IPS DF 6.9 (cell line): ENCODE data around the gene SPEF2.
A peak's percentile ranks its signal among the peaks of the same experiment; 100 is the strongest.

Experiments used
- DNase-seq: peaks from one replicate; pipeline ENCODE4 v3.0.0-alpha.2; 2013; ENCODE audit warnings: low read depth, low spot score
- H3K27ac ChIP-seq: one replicate; pipeline ENCODE4 v1.5.1; 2013; ENCODE audit warnings: low read length, control low read depth
- H3K27me3 ChIP-seq: 2 replicates; pipeline ENCODE4 v1.6.1; 2013; ENCODE audit warnings: mild to moderate bottlenecking, low read length; ENCODE audit not compliant: control insufficient read depth, insufficient read depth
- H3K36me3 ChIP-seq: 2 replicates; pipeline ENCODE4 v1.6.1; 2013; ENCODE audit warnings: low read length; ENCODE audit not compliant: control insufficient read depth, insufficient read depth
- H3K4me1 ChIP-seq: 2 replicates; pipeline ENCODE4 v1.6.1; 2013; ENCODE audit warnings: low read length; ENCODE audit not compliant: control insufficient read depth, insufficient read depth
- H3K4me3 ChIP-seq: 2 replicates; pipeline ENCODE4 v1.5.1; 2013; ENCODE audit warnings: mild to moderate bottlenecking, low read length
- H3K9me3 ChIP-seq: 2 replicates; pipeline ENCODE4 v1.6.1; 2013; ENCODE audit warnings: low read length, inconsistent platforms; ENCODE audit not compliant: control insufficient read depth, insufficient read depth
- WGBS: extraction: QIAGEN DNeasy Blood & Tissue Kit; methylation state at CpG from one replicate; pipeline ENCODE4 v1.1.7; 2013; ENCODE audit warnings: mixed read lengths, missing lambda C conversion rate; ENCODE audit not compliant: insufficient read length, insufficient coverage; 5-methylcytosine and 5-hydroxymethylcytosine counted together

SPEF2 gene

GRCh38 chr5:35618781-35619180 is 1.1 kb downstream of the SPEF2 start:
- no peak for DNase-seq
- no CpG with 5 or more reads among the region's 2 CpGs for WGBS
- H3K9me3 ChIP-seq = no peaks in the 10 kb centered on the region
- H3K36me3 ChIP-seq = no peaks in the 10 kb centered on the region
- H3K4me1 ChIP-seq = no peaks in the 10 kb centered on the region
- peaks cover 4% of the 10 kb centered on the region; the same call in 1 of the 2 replicates for H3K27me3 ChIP-seq
- no peak overlapping the region for H3K27ac ChIP-seq
- no peak overlapping the region for H3K4me3 ChIP-seq

GRCh38 chr5:35622974-35623373 is 5.3 kb downstream of the SPEF2 start:
- Histone ChIP-seq H3K9me3 (no peaks in the 10 kb centered on the region), H3K36me3 (no peaks in the 10 kb centered on the region), H3K4me3 (no peak overlapping the region), H3K27ac (no peak overlapping the region), H3K4me1 (no peaks in the 10 kb centered on the region), H3K27me3 (peaks cover 4% of the 10 kb centered on the region; the same call in 1 of the 2 replicates)
- no peak for DNase-seq
- no CpG with 5 or more reads among the region's 3 CpGs for WGBS

DNA sequence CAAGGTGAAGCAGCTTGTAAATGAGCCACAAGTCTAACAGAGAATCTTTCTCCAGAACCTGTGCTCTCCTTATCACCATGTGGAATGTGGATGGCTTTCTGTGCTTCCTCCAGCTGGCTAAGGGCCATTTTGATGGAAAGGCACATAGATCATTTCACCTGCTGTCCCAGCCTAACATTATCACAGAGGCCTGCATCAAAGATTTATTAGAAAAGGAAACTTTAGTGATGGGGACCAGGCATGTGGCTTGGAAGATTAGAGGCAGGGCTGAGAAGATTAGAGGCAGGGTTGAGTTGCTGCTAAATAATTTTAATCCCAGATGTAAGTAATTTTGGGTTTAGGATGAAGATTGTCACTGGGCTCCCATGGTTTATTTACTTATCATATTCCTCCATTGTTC is 6.3 kb downstream of the SPEF2 start:
- H3K4me1 ChIP-seq = no peaks in the 10 kb centered on the region
- no peak overlapping the region for H3K27ac ChIP-seq
- no peaks in the 10 kb centered on the region for H3K27me3 ChIP-seq

DNA sequence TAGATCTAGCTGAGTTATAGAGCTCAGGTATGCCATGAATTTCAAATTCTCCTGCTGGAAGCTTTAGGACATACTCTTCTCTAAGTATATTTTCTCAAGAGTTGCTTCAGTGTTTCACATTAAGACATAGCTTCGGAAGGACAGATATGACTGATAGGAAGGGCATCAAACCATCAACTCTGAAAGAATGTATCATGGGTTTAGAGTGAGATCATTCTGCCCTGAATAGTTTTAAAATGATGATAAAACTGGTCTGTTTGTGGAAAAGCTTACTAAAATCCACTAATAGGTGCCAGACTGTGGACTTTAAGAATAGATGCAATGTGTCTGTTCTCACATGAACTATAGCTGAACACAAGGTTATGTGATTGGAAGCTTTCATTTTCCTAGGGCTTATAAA is 8.4 kb downstream of the SPEF2 start:
- no CpG with 5 or more reads among the region's 1 CpG for WGBS
- H3K4me3 ChIP-seq = no peak overlapping the region
- H3K4me1 ChIP-seq = no peaks in the 10 kb centered on the region
- no peaks in the 10 kb centered on the region for H3K27me3 ChIP-seq
- DNase-seq = no peak
- no peaks in the 10 kb centered on the region for H3K36me3 ChIP-seq
- H3K27ac ChIP-seq = no peak overlapping the region
- H3K9me3 ChIP-seq = no peaks in the 10 kb centered on the region

More for the DNA sequence above, 6.3 kb downstream of the SPEF2 start:
- H3K36me3 ChIP-seq = no peaks in the 10 kb centered on the region
- H3K4me3 ChIP-seq = no peak overlapping the region
- H3K9me3 ChIP-seq = no peaks in the 10 kb centered on the region
- no peak for DNase-seq

- no peaks in the 10 kb centered on the region for H3K9me3 ChIP-seq
- no peak for DNase-seq
- no peaks in the 10 kb centered on the region for H3K27me3 ChIP-seq
- no peaks in the 10 kb centered on the region for H3K4me1 ChIP-seq
- H3K27ac ChIP-seq = no peak overlapping the region
- H3K4me3 ChIP-seq = no peak overlapping the region
- no peaks in the 10 kb centered on the region for H3K36me3 ChIP-seq
- no CpG with 5 or more reads among the region's 1 CpG for WGBS
Observed at GRCh38 chr5:35626553-35626952, 8.9 kb downstream of the SPEF2 start.

GRCh38 chr5:35634326-35634725 is 16.7 kb downstream of the SPEF2 start:
- no peaks in the 10 kb centered on the region for H3K27me3 ChIP-seq
- no peak for DNase-seq
- no peak overlapping the region for H3K27ac ChIP-seq

DNA sequence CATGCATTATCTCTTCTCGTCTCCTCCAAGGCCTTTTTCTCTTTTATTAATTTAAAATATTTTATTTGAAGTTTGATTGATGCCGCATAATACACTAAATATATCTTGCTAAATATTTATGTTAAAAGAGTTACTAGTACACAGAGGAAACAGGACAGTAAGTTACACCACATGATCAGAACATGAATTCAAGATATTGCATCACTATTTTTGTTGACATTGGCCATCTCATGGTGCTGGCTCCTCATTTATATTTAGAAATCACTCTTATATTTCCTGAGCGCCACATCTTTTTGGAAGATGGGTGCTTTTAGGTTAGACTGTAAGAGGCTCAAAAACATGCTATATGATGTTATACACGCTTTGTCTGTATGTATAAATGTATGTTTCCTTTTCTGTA is 23.0 kb downstream of the SPEF2 start:
- Histone ChIP-seq H3K4me1 (no peaks in the 10 kb centered on the region), H3K27me3 (no peaks in the 10 kb centered on the region), H3K9me3 (no peaks in the 10 kb centered on the region), H3K27ac (no peak overlapping the region), H3K36me3 (no peaks in the 10 kb centered on the region), H3K4me3 (no peak overlapping the region)
- no CpG with 5 or more reads among the region's 4 CpGs for WGBS
- no peak for DNase-seq

More at GRCh38 chr5:35634326-35634725, 16.7 kb downstream of the SPEF2 start:
- Histone ChIP-seq H3K4me1 (no peaks in the 10 kb centered on the region), H3K36me3 (no peaks in the 10 kb centered on the region), H3K9me3 (no peaks in the 10 kb centered on the region), H3K4me3 (no peak overlapping the region)

DNA sequence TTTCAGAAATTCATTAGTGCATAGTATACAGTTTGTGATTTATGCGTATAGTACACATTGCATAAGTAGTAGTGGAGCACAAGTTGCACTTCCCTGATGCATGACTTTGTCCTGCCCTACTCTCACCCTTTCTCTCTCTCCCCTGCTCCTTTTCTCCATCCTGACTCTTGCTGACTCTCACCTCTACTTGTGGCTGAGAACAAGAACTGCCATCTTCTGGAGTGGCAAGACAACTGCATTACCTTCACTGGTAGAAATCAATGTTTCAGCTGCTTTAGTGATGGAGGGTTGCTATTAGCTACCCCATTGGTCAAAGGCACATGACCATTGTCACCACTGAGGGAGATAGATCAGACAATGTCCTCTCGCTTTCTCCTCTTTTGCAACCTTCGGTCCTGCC is 26.9 kb downstream of the SPEF2 start:
- WGBS = no CpG with 5 or more reads among the region's 3 CpGs
- Histone ChIP-seq H3K36me3 (no peaks in the 10 kb centered on the region), H3K4me1 (no peaks in the 10 kb centered on the region), H3K9me3 (no peaks in the 10 kb centered on the region), H3K27ac (no peak overlapping the region), H3K27me3 (no peaks in the 10 kb centered on the region), H3K4me3 (no peak overlapping the region)
- no peak for DNase-seq

- no peak overlapping the region for H3K27ac ChIP-seq
- H3K36me3 ChIP-seq = no peaks in the 10 kb centered on the region
- no CpG with 5 or more reads among the region's 1 CpG for WGBS
- H3K4me1 ChIP-seq = no peaks in the 10 kb centered on the region
- no peak for DNase-seq
- no peaks in the 10 kb centered on the region for H3K27me3 ChIP-seq
- no peaks in the 10 kb centered on the region for H3K9me3 ChIP-seq
- H3K4me3 ChIP-seq = no peak overlapping the region
Observed at GRCh38 chr5:35647128-35647527, 29.5 kb downstream of the SPEF2 start.

GRCh38 chr5:35647712-35648111 is 30.0 kb downstream of the SPEF2 start:
- DNase-seq = no peak
- H3K36me3 ChIP-seq = no peaks in the 10 kb centered on the region
- WGBS = no CpG with 5 or more reads among the region's 1 CpG
- no peaks in the 10 kb centered on the region for H3K9me3 ChIP-seq
- no peak overlapping the region for H3K4me3 ChIP-seq
- no peak overlapping the region for H3K27ac ChIP-seq
- no peaks in the 10 kb centered on the region for H3K27me3 ChIP-seq
- no peaks in the 10 kb centered on the region for H3K4me1 ChIP-seq

DNA sequence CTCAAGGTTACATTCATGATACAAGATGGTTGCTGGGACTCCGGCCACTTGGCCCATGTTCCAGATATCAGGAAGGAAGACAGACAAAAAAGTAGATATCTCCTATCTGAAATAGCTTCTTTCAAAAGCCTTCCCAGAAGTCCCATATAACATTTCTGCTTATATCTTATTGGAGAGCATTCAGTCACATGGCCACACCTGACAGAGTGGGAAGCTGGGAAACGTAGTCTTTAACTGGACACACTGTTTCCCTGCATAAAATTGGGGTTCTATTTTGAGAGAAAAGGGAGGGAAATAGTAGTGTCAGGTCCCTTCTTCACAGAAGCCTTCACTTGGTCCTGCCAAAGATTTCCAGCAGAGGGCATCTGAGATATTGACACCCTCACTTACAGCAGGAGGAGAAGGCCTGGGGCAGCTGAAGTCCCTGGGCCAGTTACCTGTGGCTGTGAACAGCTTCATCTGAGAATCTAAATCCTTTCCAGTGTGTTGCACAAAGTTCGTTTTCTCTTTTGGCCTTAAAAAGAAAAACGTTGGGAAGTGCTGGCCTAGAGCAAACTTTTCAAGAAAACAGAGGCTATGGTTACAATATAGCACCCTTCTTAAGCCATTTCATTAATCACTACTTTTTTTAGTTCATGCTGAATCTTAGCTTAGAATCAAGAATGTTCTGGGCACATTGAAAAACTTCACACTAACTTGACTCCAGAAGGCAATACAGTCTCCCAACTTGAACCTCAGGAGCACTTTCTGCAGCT is 33.5 kb downstream of the SPEF2 start:
- H3K27me3 ChIP-seq = no peaks in the 10 kb centered on the region
- peak; percentile 37 for DNase-seq
- no CpG with 5 or more reads among the region's 4 CpGs for WGBS
- H3K36me3 ChIP-seq = no peaks in the 10 kb centered on the region
- H3K9me3 ChIP-seq = no peaks in the 10 kb centered on the region
- H3K27ac ChIP-seq = no peak overlapping the region
- peaks cover 1% of the 10 kb centered on the region; the same call in 1 of the 2 replicates for H3K4me1 ChIP-seq
- H3K4me3 ChIP-seq = no peak overlapping the region
